ENCODE data around the gene HDHD5.

GRCh38 chr22:17119481-17120202 is 39.4 kb downstream of the HDHD5 start:
- TF ChIP-seq ZFP30 (CRISPR knock-in tag; IDR thresholded peaks at IDR 0.05) (no peak), PATZ1 (CRISPR knock-in tag; IDR thresholded peaks at IDR 0.05; ENCODE audit: borderline replicate concordance) (no peak), ZC3H10 (CRISPR knock-in tag; IDR thresholded peaks at IDR 0.05) (no peak), GLIS3 (CRISPR knock-in tag; IDR thresholded peaks at IDR 0.05) (no peak), ARNTL (CRISPR knock-in tag; IDR thresholded peaks at IDR 0.05; ENCODE audit: borderline replicate concordance, low read depth) (no peak), ISL1 (CRISPR knock-in tag; IDR thresholded peaks at IDR 0.05) (no peak), TCF4 (CRISPR knock-in tag; IDR thresholded peaks at IDR 0.05; ENCODE audit: borderline replicate concordance) (no peak), ZNF70 (CRISPR knock-in tag; IDR thresholded peaks at IDR 0.05) (no peak), ZNF8 (CRISPR knock-in tag; IDR thresholded peaks at IDR 0.05) (no peak), RARB (CRISPR knock-in tag; IDR thresholded peaks at IDR 0.05) (no peak), CSRNP3 (CRISPR knock-in tag; IDR thresholded peaks at IDR 0.05) (no peak), PPARA (CRISPR knock-in tag; IDR thresholded peaks at IDR 0.05; ENCODE audit: borderline replicate concordance) (no peak)
